GM19025 (cell line): Measurements from ENCODE around the gene RAB3C.

Source experiments
- ATAC-seq: cut with Tn5 transposase; IDR thresholded peaks from one replicate; pipeline ENCODE4 v1.9.1; 2021; ENCODE audit warnings: mild to moderate bottlenecking, low read depth, moderate library complexity; ENCODE audit not compliant: unreplicated experiment

The RAB3C gene

DNA sequence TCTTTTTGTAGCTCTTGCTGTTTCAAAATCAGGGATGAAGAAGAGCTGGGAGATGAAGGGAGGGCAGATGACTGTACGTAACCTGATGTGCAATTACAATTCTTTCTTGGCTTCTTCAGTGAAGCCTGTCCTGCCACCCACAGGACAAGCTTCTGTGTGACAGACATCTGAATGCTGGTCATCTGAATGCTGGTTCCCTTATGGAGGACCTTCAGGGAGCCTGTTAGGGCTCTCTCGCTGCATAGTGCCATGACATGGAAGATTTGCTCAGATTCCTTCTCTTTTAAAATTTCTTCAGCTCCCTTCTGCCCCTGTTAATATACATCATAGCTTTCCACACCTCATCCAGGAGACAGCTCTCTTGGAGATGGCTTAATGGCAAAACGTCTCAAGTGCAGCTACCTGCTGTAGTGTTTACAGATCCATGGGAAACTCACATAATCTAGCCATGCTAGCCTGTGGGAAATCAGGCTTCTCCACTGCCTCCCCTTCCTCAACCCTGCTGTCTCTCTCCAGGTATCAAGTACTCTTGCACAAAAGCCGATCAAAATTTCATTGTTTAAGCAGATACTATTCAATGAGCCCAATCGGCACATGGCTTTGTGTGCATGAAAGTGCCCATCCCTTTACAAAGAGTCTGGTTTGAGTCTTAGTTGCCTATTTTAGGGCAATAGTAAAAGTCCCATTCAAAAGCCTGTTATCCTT lies 134.6 kb downstream of the RAB3C start:
- ATAC-seq = no peak

DNA sequence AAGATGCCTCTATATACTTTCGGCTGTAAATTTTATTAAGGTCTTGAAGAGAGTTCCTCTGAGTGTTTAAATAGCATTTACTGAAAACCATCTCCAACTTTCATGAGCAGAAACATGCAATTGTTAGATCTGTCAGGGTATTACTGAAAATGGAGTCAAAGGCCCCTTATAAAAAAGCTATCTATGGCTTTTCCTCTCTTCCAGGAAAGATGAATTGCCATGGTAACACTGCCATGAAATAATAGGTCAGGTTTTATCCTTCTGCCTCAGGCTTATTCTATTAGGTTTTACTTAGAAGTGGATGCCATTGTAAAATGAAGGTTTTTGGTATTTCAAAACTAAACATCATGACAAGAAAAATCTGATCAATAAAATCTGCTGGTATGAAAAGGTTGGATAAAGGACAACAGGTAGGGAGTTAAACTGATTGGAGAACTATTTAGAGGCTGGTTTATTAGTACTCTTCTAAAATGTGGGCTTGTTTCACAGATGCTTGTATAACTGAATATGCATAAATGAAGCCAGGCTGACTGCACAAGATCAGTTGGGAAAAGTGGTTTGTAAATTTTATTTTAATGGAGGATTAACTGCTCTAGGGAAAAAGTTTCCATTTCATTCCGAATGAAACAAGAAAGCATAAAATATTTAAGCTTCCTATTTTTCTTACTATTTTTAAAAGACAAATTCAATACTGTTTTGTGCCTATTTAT lies 135.5 kb downstream of the RAB3C start:
- ATAC-seq = no peak

DNA sequence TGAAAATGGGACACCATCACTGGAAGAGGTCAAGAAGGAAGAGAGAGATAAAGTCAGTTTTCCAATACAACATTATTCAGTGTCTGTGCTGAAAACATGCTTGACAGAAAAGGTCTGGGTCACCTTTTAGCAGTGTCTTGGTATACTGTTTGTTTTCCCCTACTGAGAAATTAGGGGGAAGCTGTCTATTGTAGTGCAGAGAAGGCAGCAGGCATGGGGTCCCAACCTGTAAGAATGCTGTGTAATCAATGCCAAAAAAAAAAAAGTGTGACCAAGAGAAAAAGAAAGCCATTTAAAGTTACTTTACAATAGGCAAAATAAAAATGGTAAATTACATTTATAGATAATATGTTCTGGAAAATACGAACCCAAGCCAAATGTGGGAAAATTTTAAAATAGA lies 139.3 kb downstream of the RAB3C start:
- no peak for ATAC-seq

DNA sequence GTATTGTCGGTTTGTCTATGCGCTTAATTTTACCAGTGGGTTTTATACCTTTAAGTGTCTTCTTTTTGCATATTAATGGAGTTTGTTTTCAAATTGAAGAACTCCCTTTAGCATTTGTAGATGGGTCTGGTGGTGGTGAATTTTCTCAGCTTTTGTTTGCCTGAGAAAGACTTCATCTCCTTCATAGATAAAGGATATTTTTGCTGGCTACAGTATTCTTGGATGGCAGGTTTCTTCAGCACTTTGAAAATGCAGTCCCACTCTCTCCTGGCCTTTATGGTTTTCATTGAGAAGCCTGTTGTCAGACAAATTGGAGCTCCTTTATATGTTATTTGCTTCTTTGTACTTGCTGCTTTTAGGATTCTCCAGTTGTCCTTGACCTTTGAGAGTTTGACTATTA lies 142.1 kb downstream of the RAB3C start:
- ATAC-seq = no peak

DNA sequence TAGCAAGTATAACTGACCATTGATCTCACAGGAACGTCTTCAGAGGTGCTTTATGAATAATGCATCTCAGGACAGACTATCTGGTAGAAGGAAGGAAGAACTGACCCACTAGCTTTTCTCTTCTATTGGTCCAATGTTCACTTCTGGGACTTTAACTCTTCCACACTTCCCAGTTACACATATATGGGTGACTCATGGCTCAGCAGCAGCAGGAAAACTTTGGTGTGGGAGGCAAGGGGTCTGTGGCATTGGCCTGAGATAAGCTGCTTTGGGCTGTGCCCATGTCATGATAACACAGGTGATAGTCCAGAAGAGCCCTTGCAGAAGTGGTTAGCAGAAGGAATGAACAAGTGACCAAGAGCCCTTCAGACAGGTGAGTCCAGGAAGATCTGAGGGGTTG lies 148.8 kb downstream of the RAB3C start:
- ATAC-seq = no peak

DNA sequence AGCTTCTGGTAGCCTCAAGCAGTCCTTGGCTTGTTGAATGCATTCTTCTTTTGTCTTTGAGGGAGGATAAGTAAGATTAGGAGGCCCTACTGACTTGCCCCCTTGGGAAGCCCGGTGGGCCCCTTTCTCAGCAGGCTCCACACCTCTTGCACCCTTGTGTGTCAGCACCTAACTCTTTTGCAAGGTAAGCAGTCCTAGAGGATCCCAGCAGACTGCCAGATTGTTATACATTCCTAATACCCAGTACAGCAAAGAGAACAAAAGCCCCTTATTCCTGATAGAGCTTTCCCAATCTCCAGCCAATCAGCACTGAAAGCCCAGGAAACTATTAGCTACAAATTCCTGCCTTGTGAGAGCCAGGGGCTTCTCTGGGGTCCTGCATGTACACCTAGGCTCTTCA lies 152.8 kb downstream of the RAB3C start:
- ATAC-seq = no peak

DNA sequence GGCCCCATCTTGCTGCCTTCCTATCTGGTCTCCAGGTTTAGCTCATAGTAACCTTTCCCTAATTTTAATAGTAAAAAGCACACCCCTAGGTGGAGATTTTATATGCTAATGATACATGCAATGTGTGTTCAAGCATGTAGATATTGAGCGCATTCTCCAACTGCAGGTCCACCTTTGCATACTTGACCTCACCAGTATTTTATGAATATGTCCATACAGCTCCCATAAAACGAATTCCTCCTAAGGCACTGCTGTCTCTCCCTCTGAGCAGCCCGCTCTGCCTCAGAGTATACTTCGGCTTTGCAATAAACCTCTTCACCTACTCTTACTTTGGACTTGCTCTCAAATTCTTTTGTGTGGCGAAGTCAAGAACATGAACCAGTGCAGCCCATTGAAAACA lies 153.3 kb downstream of the RAB3C start:
- ATAC-seq = no peak

DNA sequence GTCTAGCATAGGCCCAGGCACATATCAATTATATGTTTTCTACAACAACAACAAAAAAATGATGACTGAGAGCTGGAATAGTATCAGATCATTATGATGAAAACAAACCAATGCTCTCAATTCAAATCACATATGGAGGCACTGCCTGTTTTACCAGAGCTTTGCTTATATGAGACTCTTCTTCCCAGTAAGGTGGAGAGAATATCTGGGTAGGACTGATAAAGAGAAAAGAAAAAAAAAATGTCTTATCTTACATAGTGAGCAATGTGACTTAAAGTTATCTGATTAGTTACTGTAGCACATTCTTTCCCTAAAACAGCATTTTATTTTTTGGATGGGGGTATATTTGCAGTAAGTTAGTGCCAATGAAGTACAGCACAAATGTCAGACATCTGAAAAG lies 154.8 kb downstream of the RAB3C start:
- no peak for ATAC-seq

DNA sequence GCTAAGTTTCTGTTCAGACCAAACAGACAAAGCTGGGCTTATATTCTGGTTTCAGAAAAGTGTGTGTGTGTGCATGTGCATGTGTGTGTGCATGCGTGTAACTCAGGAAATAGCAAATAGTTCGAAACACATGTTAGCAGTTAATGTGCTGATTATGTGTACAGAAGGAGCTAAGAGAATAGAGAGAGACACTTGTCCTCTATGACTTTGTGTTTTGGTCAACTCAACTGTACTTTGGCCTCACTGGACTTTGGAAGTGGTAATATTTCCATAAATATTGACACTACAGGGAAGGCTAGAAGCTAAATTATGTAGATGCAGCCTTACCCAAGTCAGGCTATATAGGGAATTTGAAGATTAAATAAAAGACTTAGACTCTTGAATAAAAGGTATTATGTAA lies 155.5 kb downstream of the RAB3C start:
- no peak for ATAC-seq

DNA sequence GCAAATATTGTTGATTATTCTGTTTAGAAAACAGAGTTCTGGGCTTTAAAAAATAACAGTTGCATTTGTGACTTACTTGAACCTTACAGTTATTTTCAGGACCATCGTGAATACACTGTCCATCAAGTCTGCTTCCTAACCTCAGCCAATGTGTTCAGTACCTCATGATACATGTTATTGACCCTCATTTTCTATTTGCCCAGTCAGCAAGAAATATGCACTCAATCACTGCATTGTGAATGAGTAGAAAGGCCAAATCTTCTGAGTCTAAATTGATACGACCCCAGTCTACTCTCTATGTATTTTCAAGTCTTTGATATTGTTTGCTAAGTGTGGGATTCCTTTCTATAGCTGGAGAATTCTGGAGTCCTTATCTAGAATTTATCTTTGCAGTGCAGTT lies 156.2 kb downstream of the RAB3C start:
- no peak for ATAC-seq

DNA sequence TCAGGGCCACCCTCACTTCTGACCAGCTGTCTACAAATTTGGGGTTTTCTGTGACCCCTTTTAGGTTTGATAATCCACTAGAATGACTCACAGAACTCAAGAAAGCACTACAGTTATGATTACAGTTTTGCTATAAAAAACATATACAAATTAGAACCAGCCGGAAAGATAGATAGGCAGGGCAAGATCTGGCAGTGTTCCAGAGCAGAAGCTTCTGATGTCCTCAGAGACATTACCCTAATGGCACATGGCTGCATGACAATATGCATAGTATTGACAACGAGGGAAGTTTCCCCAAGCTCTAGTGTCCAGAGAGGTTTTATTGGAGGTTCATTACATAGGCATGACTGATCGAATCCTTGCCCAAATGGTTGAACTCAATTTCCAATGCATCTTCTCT lies 158.1 kb downstream of the RAB3C start:
- ATAC-seq = no peak

DNA sequence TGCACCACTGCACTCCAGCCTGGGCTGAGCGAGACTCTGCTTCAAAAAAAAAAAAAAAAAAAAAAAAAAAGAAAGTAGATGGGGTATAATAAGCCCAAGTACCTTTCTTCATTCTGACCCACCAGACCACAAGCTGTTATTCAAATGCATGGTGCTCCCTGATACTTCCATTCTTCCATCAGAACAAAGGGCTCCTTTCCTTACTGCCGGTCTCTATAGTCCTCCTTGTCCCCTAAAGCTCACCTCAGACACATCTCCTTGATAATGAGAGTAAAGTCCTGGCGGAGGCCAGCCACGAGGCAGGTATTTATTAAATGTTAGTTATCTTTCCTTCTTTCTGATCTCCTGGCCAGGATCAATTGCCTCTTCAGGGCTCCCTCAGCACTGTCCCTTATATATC lies 162.5 kb downstream of the RAB3C start:
- no peak for ATAC-seq

DNA sequence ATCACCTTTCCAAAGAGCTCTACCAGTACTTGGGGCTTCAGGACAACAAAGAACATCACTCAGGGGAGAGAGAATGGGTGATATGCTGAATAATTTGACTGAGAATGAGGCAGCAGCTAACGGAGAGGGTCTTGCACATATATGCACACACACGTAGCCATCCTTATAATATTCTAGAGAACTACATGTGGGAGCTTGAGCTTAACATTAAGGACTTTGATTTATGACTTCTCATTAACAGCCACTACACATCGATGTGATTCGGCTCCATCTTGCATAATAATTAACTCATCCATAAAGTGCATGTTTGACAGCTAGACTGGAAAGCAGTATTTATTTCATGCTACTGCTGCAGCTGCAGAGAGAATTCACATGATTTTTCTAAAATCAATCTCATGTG lies 163.4 kb downstream of the RAB3C start:
- ATAC-seq = no peak

DNA sequence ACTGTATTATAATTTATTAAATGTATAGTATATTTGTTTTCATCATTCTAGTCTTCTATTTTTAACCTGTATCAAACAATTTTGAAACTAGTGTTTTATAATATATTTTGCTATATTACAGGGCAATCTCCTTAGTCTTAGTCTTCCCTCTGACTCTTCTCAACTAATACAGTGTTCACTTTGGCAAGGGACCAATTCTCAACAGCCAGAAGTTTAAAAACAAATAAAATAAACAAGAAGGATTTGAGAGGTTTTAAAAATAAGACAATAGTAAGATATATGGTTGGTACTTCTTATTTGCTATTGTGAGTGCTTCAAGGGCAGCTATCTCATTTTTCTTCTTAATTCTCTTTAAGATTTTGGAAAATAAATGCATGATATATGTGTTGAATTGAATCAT lies 167.2 kb downstream of the RAB3C start:
- ATAC-seq = no peak

DNA sequence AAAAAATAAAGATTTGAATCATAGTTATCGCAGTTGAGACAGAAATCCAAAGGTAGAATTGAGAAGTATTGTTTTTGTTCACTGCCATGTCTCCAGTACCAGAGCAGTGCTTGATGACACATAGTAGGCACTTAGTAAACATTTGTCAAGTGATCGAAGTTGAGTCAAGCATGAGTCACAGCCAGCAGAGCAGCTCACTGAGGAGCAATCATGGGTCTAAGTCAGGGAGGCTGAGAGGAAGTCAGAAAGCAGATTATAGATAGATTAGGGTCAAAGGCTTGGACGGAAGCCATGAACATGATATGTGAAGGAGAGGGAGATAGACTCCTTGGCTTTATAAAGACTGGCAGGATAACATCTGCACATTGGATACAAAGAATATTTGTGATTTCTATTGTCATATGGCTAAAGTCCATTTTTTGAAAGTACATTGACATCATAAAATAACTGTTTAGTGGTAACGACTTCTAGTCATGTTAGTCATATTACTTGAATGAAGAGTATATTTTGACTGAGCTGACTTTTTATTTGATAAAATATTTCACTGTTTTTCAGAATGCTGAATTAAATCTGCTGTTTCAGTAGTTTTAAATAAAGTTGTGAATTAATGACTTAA lies 168.5 kb downstream of the RAB3C start:
- no peak for ATAC-seq

DNA sequence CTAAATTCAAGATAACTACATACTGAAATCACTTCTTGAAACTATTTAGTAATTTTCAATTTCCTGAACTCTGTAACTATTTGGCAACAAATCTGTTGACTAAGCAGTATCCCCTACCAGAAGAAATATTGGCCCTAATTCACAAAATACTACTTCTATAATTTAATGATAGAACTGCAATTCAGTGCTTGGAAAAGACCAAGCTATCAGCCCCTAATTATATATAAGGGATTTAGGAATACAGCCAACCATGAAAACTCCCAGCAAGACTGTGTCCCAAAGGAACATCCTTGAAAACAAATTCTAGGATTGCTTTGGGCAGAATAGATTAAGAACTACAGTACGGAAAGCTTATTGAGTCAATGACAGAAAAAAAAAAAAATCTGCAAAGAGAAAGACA lies 169.2 kb downstream of the RAB3C start:
- ATAC-seq = no peak

DNA sequence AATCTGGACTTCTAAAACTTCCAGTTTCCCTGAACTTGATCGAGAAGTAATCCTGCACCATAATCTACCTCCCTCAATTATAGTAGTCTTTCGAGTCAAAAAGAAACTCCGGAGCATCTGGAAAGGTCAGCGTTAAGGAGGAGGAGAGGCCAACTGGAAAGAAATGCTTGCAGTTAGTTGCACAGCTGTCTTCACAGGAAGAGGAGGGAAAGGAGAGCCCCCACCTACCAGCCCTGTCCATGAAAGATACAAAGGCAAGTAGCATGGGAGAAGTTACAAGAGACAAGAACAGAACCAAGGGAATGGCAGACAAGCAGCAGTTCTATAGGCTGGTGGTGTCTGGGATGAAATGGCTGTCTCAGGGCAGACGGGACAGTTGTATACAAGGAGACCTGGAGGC lies 170.6 kb downstream of the RAB3C start:
- ATAC-seq = no peak

DNA sequence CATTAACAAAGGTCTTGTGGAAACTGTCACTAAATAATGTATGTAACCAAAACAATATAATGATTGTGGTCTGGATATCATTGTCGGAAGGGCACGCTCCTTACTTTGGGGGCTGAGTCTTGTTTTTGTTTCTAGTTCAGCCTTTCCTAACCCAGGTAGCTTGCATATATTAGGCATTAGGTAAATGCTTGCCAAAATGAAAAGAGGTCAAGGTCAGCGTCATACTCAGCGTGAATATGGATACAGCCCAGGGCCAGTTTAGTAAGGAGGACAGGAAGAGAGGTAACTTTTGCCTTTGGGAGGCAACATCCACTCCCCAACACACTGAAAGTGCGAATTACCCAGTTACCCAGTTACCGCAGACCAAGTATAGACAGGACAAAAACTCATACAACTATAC lies 171.4 kb downstream of the RAB3C start:
- no peak for ATAC-seq

DNA sequence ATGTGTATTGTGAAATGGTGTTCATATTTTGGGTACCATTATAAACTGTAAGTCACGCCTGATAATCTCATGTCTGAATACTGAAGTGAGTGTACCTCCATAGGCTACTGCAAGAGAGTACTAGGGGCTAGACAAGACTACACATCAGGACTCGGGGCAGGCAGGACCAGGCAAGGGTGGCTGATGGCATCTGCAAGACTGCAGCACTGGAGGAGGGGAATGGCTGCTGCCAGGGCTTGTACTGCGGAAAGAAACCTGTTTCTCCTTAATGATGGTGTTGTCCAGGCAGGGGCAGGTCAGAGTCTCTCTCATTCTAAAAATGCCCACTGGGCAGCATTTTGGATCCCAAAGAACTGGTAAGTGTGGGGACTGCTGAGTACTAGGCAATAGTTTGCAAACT lies 172.5 kb downstream of the RAB3C start:
- ATAC-seq = no peak

DNA sequence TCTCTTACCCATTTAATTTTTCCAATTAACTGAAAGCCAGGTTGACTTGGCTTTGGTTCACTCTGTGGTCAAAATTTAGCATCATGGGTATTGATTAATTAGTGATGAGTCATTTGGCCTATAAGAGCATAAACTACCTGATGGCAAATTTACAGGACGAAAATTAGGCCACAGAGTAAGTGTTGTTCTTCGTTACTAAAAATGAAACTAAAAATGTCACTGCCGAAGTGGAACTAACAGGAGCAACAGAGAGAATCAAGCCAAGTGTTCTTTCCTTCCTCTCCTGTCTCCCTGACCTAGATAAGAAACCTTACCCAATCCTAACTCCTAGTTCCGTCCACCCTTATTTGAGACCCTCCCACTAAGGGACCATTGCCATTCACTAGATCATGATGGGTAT lies 176.9 kb downstream of the RAB3C start:
- ATAC-seq = peak; percentile 80

DNA sequence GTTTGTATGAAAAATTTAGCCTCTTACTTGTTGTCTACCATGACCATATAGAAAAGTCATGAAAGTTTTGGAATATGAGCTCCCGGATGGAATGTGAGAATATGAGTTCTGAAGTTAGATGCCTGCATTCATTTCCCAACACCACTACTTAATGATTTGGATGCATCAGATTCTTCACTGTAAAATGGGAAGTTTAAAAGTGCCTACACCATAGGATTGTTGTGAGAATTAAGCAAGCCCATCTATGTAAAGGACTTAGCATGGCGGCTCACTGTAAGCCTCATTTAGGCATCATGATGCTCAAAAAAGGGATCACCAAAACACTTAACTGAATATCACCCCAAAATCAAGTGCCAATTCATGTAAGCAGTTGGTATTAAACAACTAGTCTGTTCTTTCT lies 177.3 kb downstream of the RAB3C start:
- no peak for ATAC-seq

DNA sequence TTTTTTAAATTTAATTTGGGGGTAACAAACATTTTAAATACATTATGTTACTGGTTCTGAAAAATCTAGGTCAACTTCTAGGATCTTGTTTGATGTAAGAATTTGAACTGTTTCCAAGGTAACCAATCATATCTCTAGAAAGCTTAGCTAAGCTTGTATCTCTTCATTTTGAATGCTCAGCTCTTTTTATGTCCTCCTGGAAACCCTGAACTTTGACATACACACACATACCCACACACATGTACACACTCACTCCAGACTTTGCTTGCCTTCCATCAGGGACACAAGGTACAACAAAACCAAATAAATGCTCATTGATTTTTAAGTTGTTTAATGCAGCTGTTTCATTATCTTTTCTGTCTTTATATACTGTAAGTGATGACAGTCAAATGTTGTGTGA lies 178.5 kb downstream of the RAB3C start:
- ATAC-seq = no peak
